ENCODE results near the gene BATF2.

GRCh38 chr11:64996710-64997380, at the start of gene BATF2:
- TF ChIP-seq SUZ12 (IDR thresholded peaks at IDR 0.05; ENCODE audit: extremely low read depth, insufficient read depth, insufficient read length) (no peak), YY1 (IDR thresholded peaks at IDR 0.05; ENCODE audit: insufficient read depth, insufficient read length) (no peak), ZNF274 (IDR thresholded peaks at IDR 0.05; ENCODE audit: low read depth, low read length) (no peak)

Data from NT2/D1 (cell line).